Measurements from ENCODE around the gene SELENOW.

- TF ChIP-seq KDM5A (IDR thresholded peaks at IDR 0.05; ENCODE audit: low read length): no peak
- no peak for TF ChIP-seq YY1 (IDR thresholded peaks at IDR 0.05; ENCODE audit: low read depth, low read length)
- no peak for TF ChIP-seq CTCF (IDR thresholded peaks at IDR 0.05; ENCODE audit: control extremely low read depth in 1 of 3, insufficient read depth in 1 of 3, low read depth in 1 of 3, low read length in 3 of 3)
- TF ChIP-seq TEAD4 (IDR thresholded peaks at IDR 0.05; ENCODE audit: low read depth, low read length): no peak
- TF ChIP-seq EGR1 (IDR thresholded peaks at IDR 0.05; ENCODE audit: borderline replicate concordance, low read depth, low read length): no peak
- TF ChIP-seq EZH2 (IDR thresholded peaks at IDR 0.05; ENCODE audit: low read depth, low read length, severe bottlenecking): no peak
- TF ChIP-seq EP300 (IDR thresholded peaks at IDR 0.05; ENCODE audit: borderline replicate concordance in 1 of 2, low read depth in 2 of 2, low read length in 2 of 2): no peak
- TF ChIP-seq TAF7 (optimal IDR thresholded peaks at IDR 0.05; ENCODE audit: borderline replicate concordance, low read depth, low read length): no peak
- TF ChIP-seq MAX (IDR thresholded peaks at IDR 0.05): no peak
- TF ChIP-seq JUN (IDR thresholded peaks at IDR 0.05; ENCODE audit: low read depth, low read length): no peak
- TF ChIP-seq BRCA1 (IDR thresholded peaks at IDR 0.05; ENCODE audit: low read depth, low read length): no peak
- no peak for TF ChIP-seq POLR2A (IDR thresholded peaks at IDR 0.05; ENCODE audit: control extremely low read depth in 1 of 2, low read depth in 2 of 2, low read length in 2 of 2)
- no peak for TF ChIP-seq SP2 (IDR thresholded peaks at IDR 0.05; ENCODE audit: low read length)
- TF ChIP-seq RFX5 (IDR thresholded peaks at IDR 0.05; ENCODE audit: borderline replicate concordance, low read depth, low read length): no peak
These were observed 37.5 kb upstream of the SELENOW start for GRCh38 chr19:47740866-47741519.

Data from H1 (cell line).